Fibroblast of skin of left biceps (primary cell): ENCODE measurements around the gene RBMS2.
"Not testable (repeated sequence)": the region's sequence is repeated elsewhere in the genome, so short reads cannot be mapped to it uniquely, and the experiment has no call there.

Source experiments
- DNase-seq, 2 experiments: peaks; one replicate each; pipeline ENCODE4 v3.0.0-alpha.2; 2013; ENCODE audit warnings: low read depth in 2 of 2

RBMS2 gene, protein sequence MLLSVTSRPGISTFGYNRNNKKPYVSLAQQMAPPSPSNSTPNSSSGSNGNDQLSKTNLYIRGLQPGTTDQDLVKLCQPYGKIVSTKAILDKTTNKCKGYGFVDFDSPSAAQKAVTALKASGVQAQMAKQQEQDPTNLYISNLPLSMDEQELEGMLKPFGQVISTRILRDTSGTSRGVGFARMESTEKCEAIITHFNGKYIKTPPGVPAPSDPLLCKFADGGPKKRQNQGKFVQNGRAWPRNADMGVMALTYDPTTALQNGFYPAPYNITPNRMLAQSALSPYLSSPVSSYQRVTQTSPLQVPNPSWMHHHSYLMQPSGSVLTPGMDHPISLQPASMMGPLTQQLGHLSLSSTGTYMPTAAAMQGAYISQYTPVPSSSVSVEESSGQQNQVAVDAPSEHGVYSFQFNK

GRCh38 chr12:56521590-56522371 is at the start of gene RBMS2:
RBMS2 (plus strand) TSS chr12:56521820; CDS start chr12:56522024, 204 bp downstream.
- peak; percentile 73 to 75 for DNase-seq

DNA sequence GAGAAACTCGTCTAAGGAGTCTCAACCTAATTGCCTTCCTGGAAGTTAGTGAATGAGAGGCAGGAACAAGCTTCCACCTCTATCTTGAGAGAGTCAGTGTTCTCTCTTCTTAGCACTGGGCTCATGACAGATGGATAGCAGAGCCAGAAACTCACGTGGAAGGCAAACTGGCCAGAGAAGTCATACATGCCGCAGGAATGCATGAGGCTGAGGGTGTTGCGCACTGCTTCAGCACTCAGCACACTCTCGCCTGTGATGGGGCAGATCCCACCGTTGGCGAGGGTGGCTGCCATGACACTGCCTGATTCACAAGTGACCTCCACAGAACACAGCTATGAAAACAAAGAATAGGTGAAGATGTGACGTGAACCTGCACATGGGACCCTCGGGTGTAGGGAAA is 47.2 kb upstream of the RBMS2 start:
- DNase-seq, result no peak

- DNase-seq, result no peak
Observed at GRCh38 chr12:56476143-56476542, 45.5 kb upstream of the RBMS2 start.

DNA sequence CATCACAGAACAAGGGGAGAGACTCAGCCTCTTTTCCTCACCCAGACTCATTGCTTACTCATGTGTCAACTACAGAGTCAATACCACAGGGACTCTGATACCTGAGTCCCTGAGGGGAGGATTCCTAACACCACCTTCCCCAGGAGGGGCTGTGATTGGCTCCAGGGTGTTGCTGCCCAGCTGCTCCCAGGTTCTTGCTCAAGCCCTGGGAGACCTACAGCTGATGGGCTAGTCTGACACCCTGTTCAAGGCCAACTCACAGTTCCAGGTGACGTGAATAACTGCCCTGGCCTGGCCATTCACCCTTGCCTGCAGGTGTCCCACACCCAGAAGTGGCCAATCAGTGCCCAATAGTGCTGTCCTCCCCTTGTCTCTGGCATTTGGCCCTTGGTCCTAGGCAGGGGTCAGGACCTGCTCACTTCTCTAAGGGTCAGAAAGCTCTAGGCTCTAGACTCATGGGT is 44.6 kb upstream of the RBMS2 start:
- DNase-seq, result no peak

DNA sequence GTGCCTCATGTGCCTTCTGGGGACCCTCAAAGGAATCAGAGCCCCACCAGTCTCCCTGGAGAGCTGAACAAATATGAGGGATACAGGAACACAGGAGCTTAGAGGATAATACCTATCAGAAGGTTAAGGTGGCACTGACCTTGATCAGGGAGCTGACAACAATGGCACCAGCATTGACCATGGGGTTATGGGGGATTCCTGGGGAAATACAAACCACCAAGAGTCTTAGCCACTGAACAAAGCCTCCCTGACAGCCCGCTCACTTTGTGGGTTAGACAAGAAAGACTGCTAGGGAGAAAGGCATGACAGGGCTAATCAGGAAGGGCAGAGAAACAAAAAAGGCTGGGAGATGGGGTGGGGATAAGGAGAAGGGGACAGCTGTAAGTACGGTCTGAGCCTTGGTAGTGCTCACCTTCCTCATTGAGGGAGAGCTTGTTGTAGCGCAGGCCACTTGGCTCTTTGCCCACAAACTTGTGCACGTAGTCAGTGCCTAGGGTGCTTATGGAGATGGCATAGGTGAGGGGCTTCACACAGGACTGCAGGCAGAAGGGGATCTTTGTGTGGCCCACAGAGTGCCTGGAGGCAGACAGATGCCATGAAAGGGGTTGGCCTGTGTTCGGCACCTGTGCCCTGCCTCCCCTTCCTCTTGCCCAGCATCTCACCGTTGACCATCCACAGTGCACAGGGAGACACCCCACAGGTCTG is 43.9 kb upstream of the RBMS2 start:
- no peak for DNase-seq

DNA sequence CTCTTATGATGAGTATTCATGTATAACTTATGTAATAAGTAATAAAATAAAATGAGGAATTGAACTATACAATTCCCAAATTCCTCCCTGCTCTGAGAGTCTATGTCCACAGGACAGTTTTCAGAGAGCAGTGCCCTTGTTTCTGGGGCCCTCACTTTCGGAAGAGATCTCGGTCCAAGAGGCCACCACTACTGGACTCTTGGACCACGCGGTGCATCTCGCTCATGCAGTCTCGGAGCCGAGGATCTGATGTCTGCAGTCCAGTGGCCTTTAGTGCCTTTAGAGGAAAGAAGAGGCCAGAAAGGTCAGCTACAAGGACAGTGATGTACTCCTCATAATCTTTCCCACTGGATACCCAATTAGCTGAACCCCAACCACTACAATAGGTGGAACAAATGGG is 42.0 kb upstream of the RBMS2 start:
- no peak for DNase-seq

DNA sequence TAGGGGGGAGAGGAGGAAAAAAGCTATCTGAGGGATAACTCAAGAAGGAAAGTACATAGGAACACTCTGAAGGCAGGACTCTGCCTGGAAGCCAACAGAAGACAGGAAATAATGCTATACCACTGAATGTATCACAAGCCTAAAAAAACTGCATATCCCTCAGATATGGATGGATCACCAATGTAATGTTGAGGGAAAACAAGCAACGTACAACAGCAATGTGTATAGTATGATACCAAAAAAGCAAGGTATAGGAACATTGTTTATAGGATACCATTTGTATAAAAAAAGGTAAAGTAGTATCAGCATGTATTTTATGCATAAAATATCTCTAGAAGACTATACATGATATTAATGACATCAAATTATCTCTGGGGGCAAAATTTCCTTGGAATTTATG is 37.1 kb upstream of the RBMS2 start:
- no peak for DNase-seq

DNA sequence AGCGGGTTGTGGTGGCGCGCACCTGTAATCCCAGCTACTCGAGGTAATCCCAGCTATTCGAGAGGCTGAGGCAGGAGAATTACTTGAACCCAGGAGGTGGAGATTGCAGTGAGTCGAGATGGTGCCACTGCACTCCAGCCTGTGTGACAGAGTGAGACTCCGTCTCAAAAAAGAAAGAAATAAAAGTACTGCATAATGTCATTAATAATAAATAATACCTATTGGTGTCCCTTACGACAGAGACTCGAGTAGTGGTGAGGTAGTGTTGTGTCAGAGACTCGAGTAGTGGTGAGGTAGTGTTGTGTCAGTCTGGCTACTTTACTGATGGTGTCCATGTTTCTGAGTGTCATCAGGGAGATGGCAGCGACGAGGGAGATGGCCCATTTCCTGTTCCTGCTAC is 34.9 kb upstream of the RBMS2 start:
- DNase-seq, result no peak

- no peak for DNase-seq
Observed at GRCh38 chr12:56487448-56488040, 34.1 kb upstream of the RBMS2 start.

DNA sequence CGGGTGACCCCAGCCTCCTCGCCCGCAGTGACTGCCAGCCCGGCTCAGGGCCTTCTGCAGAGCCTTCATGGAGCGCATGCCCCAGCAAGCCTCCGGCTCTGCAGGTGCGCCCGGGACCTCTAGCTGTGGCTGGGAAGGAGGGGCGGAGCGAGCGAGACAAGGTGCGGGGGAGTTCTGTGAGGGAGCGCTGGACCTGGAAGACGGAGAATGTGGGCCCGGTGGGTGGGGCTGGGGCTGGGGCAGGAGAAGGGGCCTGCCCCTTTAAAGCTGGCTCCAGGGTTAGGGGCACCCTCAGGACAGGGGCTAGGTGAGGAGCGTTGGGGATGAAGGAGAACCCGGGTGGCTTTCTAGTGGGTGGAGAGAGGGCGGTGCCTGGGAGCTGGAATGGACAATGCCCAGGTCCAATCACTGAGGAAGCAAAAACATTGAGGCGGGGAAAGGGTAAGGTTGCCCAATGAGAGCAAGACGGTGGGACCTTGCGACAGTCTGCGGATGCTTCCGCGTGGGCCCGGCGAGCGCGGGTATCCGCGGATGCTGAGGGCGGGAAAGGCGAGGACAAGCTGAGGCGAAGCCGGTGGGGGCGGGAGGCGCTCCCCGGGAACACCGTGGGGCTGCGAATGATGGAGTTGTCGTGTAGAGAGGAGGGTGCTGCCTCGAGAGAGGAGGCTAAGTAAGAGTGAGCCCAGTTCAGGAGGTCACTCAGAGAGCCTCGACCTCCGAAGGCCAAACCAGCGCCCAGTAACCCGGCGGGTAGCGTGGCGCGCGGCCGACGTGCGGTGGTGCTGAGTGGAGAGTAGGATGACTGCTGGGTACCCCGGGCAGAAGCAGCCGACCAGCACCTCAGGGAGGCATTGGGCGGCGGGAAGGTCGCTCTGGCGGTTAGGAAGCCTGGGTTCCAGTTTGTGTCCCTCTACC is 33.3 kb upstream of the RBMS2 start, which contains the start of gene GLS2:
TSS of gene GLS2 (minus strand) at position 121 of the 915 bp plus-strand sequence. CDS start at position 78, 43 bp downstream.
- peak; percentile 33 to 40 for DNase-seq

- DNase-seq, result no peak
Observed at GRCh38 chr12:56490360-56490759, 31.3 kb upstream of the RBMS2 start.

DNA sequence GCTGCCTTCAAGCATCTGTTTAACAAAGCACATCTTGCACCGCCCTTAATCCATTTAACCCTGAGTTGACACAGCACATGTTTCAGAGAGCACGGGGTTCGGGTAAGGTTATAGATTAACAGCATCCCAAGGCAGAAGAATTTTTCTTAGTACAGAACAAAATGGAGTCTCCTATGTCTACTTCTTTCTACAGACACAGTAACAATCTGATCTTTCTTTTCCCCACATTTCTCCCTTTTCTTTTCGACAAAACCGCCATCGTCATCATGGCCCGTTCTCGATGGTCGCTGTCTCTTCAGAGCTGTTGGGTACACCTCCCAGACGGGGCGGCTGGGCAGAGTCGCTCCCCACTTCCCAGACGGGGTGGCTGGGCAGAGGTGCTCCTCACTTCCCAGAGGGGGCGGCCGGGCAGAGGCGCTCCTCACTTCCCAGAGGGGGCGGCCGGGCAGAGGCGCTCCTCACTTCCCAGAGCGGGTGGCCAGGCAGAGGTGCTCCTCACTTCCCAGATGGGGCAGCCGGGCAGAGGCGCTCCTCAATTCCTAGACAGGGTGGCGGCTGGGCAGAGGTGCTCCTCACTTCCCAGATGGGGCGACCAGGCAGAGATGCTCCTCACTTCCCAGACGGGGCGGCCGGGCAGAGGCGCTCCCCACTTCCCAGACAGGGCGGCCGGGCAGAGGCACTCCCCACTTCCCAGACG is 28.1 kb upstream of the RBMS2 start:
- not testable (repeated sequence) for DNase-seq

DNA sequence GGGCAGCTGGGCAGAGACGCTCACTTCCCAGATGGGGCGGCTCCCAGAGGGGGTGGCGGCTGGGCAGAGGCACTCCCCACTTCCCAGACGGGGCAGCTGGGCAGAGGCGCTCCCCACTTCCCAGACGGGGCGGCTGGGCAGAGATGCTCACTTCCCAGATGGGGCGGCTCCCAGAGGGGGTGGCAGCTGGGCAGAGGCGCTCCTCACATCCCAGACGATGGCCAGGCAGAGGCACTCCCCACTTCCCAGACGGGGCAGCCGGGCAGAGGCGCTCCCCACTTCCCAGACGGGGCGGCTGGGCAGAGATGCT is 27.6 kb upstream of the RBMS2 start:
- not testable (repeated sequence) for DNase-seq

DNA sequence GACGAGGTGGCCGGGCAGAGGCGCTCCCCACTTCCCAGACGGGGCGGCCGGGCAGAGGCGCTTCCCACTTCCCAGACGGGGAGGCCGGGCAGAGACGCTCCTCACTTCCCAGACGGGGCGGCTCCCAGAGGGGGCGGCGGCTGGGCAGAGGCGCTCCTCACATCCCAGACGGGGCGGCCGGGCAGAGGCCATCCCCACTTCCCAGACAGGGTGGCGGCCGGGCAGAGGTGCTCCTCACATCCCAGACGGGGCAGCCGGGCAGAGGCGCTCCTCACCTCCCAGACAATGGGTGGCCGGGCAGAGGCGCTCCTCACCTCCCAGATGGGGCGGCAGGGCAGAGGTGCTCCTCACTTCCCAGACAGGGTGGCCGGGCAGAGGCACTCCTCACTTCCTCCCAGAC is 27.1 kb upstream of the RBMS2 start:
- DNase-seq, result not testable (repeated sequence)

DNA sequence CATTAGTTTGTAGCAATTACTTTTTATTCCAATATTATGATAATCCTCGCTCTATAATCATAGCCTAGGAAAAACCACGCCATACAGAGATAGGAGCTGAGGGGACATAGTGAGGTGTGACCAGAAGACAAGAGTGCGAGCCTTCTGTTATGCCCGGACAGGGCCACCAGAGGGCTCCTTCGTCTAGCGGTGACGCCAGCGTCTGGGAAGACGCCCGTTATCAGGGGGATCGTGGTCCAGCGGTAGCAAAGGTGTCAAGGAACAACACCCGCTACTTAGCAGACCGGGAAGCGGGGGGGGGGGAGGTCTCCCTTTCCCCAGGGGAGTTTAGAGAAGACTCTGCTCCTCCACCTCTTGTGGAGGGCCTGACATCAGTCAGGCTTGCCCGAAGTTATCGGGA is 24.9 kb upstream of the RBMS2 start:
- not testable (repeated sequence) for DNase-seq

GRCh38 chr12:56498126-56498902 is 23.3 kb upstream of the RBMS2 start:
- DNase-seq, result not testable (repeated sequence)

DNA sequence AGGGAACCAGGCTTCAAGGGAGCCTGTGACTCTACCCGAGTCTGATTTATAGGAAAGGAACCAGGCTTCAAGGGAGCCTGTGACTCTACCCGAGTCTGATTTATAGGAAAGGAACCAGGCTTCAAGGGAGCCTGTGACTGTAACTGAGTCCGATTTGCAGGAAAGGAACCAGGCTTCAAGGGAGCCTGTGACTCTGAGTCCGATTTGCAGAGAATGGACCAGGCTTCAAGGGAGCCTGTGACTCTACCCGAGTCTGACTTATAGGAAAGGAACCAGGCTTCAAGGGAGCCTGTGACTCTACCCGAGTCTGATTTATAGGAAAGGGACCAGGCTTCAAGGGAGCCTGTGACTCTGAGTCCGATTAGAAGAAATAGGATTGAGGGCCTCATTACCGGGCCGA is 22.2 kb upstream of the RBMS2 start:
- not testable (repeated sequence) for DNase-seq

- not testable (repeated sequence) for DNase-seq
Observed at GRCh38 chr12:56499879-56500278, 21.7 kb upstream of the RBMS2 start.

- no peak for DNase-seq
Observed at GRCh38 chr12:56510786-56511185, 10.8 kb upstream of the RBMS2 start.

- not testable (repeated sequence) for DNase-seq
Observed at GRCh38 chr12:56514014-56514318, 7.7 kb upstream of the RBMS2 start.
